ENCODE results near the gene NUDT12.

Gene NUDT12

GRCh38 chr5:103582364-103582763 is 19.8 kb upstream of the NUDT12 start:
- no peaks in the 10 kb centered on the region for H3K27me3 ChIP-seq (ENCODE audit: insufficient read depth, low read length)
- WGBS = 75% methylated on average over 2 of the region's 2 CpGs
- no peak overlapping the region for H3K27ac ChIP-seq (ENCODE audit: low read depth, low read length)

GRCh38 chr5:103573411-103573810 is 10.8 kb upstream of the NUDT12 start:
- H3K36me3 ChIP-seq (ENCODE audit: insufficient read depth, low read length) = no peaks in the 10 kb centered on the region
- H3K9ac ChIP-seq (ENCODE audit: low read depth, low read length) = no peak overlapping the region
- H3K4me3 ChIP-seq (ENCODE audit: low read length) = no peak overlapping the region
- peak overlapping the region; percentile 47; the same call in 1 of the 2 replicates for H3K27ac ChIP-seq (ENCODE audit: low read depth, low read length)
- H3K4me1 ChIP-seq (ENCODE audit: insufficient read depth, low read length) = peaks cover 11% of the 10 kb centered on the region
- H3K27me3 ChIP-seq (ENCODE audit: insufficient read depth, low read length) = no peaks in the 10 kb centered on the region
- WGBS = 54% methylated on average over 3 of the region's 3 CpGs
- no peaks in the 10 kb centered on the region for H3K9me3 ChIP-seq (ENCODE audit: insufficient read depth, low read depth, low read length)

More at GRCh38 chr5:103582364-103582763, 19.8 kb upstream of the NUDT12 start:
- Histone ChIP-seq H3K4me3 (ENCODE audit: low read length) (no peak overlapping the region), H3K4me1 (ENCODE audit: insufficient read depth, low read length) (no peaks in the 10 kb centered on the region; the same call in 1 of the 2 replicates), H3K9ac (ENCODE audit: low read depth, low read length) (no peak overlapping the region), H3K9me3 (ENCODE audit: insufficient read depth, low read depth, low read length) (no peaks in the 10 kb centered on the region), H3K36me3 (ENCODE audit: insufficient read depth, low read length) (no peaks in the 10 kb centered on the region)

DNA sequence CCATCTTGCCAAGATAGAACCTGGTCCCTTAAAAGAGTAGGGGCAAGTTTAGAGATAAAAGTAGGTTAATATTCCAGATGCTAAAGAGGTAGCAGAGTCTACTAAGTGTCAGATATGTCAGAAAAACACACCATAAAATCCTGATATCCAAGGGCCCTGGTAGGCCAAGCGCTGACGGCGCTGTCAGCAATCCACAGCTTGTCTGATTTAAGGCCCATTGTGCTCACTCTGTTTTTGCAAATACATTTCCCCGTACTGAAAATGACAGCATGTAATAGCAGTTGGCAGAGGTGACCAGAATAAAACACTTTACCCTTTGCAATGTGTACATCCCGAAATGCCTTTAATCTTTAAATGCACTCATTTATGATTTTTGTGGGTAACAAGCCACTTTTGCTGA is 9.9 kb upstream of the NUDT12 start:
- no peak overlapping the region for H3K4me3 ChIP-seq (ENCODE audit: low read length)
- no peak overlapping the region for H3K27ac ChIP-seq (ENCODE audit: low read depth, low read length)
- no peaks in the 10 kb centered on the region for H3K9me3 ChIP-seq (ENCODE audit: insufficient read depth, low read depth, low read length)
- peaks cover 11% of the 10 kb centered on the region for H3K4me1 ChIP-seq (ENCODE audit: insufficient read depth, low read length)
- no peaks in the 10 kb centered on the region for H3K36me3 ChIP-seq (ENCODE audit: insufficient read depth, low read length)
- 97% methylated on average over 4 of the region's 5 CpGs for WGBS
- no peak overlapping the region for H3K9ac ChIP-seq (ENCODE audit: low read depth, low read length)
- no peaks in the 10 kb centered on the region for H3K27me3 ChIP-seq (ENCODE audit: insufficient read depth, low read length)

DNA sequence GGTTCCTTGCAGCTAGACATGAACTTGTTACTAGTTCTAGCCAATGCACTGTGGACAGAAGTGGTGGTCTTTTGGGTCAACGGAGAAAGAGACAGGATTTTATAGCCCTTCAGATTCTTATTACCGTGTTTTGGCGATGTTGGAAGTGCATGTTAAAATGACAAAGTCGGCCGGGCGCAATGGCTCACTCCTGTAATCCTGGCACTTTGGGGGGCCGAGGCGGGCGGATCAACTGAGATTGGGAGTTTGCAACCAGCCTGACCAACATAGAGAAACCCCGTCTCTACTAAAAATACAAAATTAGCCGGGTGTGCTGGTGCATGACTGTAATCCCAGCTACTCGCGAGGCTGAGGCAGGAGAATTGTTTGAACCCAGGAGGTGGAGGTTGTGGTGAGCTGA is 9.1 kb upstream of the NUDT12 start:
- Histone ChIP-seq H3K9ac (ENCODE audit: low read depth, low read length) (no peak overlapping the region), H3K4me1 (ENCODE audit: insufficient read depth, low read length) (peaks cover 11% of the 10 kb centered on the region), H3K27ac (ENCODE audit: low read depth, low read length) (no peak overlapping the region), H3K4me3 (ENCODE audit: low read length) (no peak overlapping the region), H3K27me3 (ENCODE audit: insufficient read depth, low read length) (no peaks in the 10 kb centered on the region), H3K36me3 (ENCODE audit: insufficient read depth, low read length) (no peaks in the 10 kb centered on the region), H3K9me3 (ENCODE audit: insufficient read depth, low read depth, low read length) (no peaks in the 10 kb centered on the region)
- WGBS = 96% methylated on average over 13 of the region's 13 CpGs

DNA sequence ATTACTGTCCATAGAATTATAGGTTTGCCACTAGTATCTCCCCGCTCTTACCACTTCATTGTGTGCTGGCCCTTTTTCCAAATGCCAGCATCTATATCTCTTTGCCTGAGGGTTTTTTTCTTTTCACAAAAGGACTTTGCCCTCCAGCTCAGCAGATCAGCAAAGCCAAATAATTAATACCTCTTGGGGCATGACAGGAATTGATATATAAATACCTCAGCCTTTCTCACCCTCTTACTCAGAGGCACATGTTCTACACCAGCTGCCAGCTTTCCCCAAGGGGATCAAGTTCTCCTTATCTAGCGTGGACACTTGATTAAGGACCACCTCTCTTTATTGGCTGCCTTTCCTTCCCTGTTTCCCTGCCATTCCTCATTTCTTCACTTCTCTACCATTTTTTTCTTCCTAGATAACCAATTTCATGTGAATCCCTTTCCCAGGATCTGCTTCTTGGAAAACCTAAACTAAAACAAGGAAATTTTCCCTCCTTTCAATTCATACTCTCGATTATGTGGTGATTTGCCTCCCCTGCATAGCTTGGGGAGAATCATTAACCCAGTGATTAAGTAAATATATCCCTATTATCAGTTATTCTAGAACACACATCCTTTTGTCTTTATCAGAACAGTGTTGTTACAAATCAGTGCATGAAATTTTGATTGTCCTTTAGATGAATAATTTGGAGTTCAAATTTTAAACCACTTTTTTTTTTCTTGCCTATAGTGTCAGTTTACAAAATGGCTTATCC is 6.9 kb upstream of the NUDT12 start:
- Histone ChIP-seq H3K27ac (ENCODE audit: low read depth, low read length) (no peak overlapping the region), H3K9ac (ENCODE audit: low read depth, low read length) (no peak overlapping the region), H3K36me3 (ENCODE audit: insufficient read depth, low read length) (no peaks in the 10 kb centered on the region), H3K9me3 (ENCODE audit: insufficient read depth, low read depth, low read length) (no peaks in the 10 kb centered on the region), H3K4me3 (ENCODE audit: low read length) (no peak overlapping the region), H3K27me3 (ENCODE audit: insufficient read depth, low read length) (no peaks in the 10 kb centered on the region), H3K4me1 (ENCODE audit: insufficient read depth, low read length) (peaks cover 11% of the 10 kb centered on the region)
- WGBS = 96% methylated on average over 2 of the region's 3 CpGs

GRCh38 chr5:103565719-103566118 is 3.1 kb upstream of the NUDT12 start:
- no peak overlapping the region for H3K27ac ChIP-seq (ENCODE audit: low read depth, low read length)
- peaks cover 3% of the 10 kb centered on the region; the same call in 1 of the 2 replicates for H3K4me1 ChIP-seq (ENCODE audit: insufficient read depth, low read length)
- H3K27me3 ChIP-seq (ENCODE audit: insufficient read depth, low read length) = no peaks in the 10 kb centered on the region
- WGBS = 95% methylated on average over 4 of the region's 4 CpGs
- H3K9me3 ChIP-seq (ENCODE audit: insufficient read depth, low read depth, low read length) = no peaks in the 10 kb centered on the region
- no peak overlapping the region for H3K9ac ChIP-seq (ENCODE audit: low read depth, low read length)
- no peak overlapping the region for H3K4me3 ChIP-seq (ENCODE audit: low read length)
- H3K36me3 ChIP-seq (ENCODE audit: insufficient read depth, low read length) = no peaks in the 10 kb centered on the region

DNA sequence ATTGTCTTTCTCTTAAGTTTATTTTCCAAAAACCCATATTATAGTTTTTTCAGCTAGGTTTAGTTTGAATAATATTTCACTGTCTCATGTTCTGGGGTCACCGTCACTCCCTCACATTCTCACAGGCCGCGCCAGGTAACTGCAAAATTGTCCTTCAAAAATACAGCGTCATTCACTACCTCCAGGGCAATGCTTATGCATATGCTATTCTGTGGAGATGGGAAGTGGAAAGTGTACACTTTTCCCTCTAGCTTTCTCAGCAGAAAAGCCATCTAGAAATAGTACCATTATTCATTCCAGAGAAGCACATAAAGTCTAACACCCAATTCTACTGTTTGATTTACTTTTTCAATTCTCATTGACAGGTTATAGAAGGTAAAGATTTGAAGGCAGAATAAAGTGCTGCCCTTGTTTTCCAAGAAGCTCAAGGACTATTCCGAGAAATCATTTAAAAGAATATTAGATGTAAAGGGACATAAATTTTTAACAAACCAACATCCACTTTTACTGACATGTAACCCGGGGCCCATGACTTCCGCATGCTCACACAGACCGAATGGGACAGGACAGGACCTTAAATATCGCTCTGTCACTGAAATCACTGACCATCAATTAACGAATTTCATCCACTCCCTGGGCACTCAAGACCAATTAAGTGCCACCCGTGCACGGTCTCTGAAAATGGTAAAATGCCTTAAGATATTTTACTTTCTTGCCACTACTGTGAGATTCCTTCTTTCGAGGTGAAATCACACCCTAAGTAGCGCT is 720 bp downstream of the NUDT12 start:
- Histone ChIP-seq H3K36me3 (ENCODE audit: insufficient read depth, low read length) (no peaks in the 10 kb centered on the region), H3K4me3 (ENCODE audit: low read length) (peak overlapping the region; percentile 90), H3K4me1 (ENCODE audit: insufficient read depth, low read length) (peaks cover 3% of the 10 kb centered on the region; the same call in 1 of the 2 replicates), H3K9me3 (ENCODE audit: insufficient read depth, low read depth, low read length) (no peaks in the 10 kb centered on the region), H3K9ac (ENCODE audit: low read depth, low read length) (peak overlapping the region; percentile 88), H3K27me3 (ENCODE audit: insufficient read depth, low read length) (no peaks in the 10 kb centered on the region), H3K27ac (ENCODE audit: low read depth, low read length) (peak overlapping the region; percentile 83)
- WGBS = 67% methylated on average over 14 of the region's 14 CpGs

GRCh38 chr5:103560826-103561225 is 1.8 kb downstream of the NUDT12 start:
- H3K4me3 ChIP-seq (ENCODE audit: low read length) = no peak overlapping the region
- WGBS = 100% methylated on average over 1 of the region's 3 CpGs
- H3K36me3 ChIP-seq (ENCODE audit: insufficient read depth, low read length) = peaks cover under 1% of the 10 kb centered on the region; the same call in 1 of the 2 replicates
- no peaks in the 10 kb centered on the region for H3K9me3 ChIP-seq (ENCODE audit: insufficient read depth, low read depth, low read length)
- H3K27ac ChIP-seq (ENCODE audit: low read depth, low read length) = no peak overlapping the region
- H3K4me1 ChIP-seq (ENCODE audit: insufficient read depth, low read length) = peaks cover 3% of the 10 kb centered on the region; the same call in 1 of the 2 replicates
- no peaks in the 10 kb centered on the region for H3K27me3 ChIP-seq (ENCODE audit: insufficient read depth, low read length)
- H3K9ac ChIP-seq (ENCODE audit: low read depth, low read length) = no peak overlapping the region

DNA sequence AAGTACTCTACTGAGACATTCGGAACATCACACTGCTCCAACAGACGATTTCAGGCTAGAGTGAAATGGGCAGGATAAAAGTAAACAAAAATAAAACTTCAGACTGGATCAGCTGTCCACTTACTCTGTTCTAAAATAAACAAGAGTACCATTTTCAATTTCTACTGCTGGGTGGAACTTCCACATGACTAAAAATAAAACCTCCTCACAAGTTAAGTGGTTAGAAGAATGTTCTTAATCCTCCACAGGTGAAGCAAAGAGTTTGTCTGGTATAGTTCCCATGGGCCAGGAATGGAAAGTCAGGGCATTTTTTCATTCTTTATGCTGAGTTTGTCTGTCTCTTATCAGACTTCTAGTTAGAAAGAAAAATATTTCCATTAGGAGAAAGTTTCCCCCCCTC is 15.7 kb downstream of the NUDT12 start:
- H3K27ac ChIP-seq (ENCODE audit: low read depth, low read length) = no peak overlapping the region
- H3K4me1 ChIP-seq (ENCODE audit: insufficient read depth, low read length) = no peaks in the 10 kb centered on the region
- H3K36me3 ChIP-seq (ENCODE audit: insufficient read depth, low read length) = peaks cover 15% of the 10 kb centered on the region
- WGBS = 96% methylated on average over 2 of the region's 2 CpGs
- H3K4me3 ChIP-seq (ENCODE audit: low read length) = no peak overlapping the region
- no peak overlapping the region for H3K9ac ChIP-seq (ENCODE audit: low read depth, low read length)
- no peaks in the 10 kb centered on the region for H3K27me3 ChIP-seq (ENCODE audit: insufficient read depth, low read length)
- H3K9me3 ChIP-seq (ENCODE audit: insufficient read depth, low read depth, low read length) = no peaks in the 10 kb centered on the region

DNA sequence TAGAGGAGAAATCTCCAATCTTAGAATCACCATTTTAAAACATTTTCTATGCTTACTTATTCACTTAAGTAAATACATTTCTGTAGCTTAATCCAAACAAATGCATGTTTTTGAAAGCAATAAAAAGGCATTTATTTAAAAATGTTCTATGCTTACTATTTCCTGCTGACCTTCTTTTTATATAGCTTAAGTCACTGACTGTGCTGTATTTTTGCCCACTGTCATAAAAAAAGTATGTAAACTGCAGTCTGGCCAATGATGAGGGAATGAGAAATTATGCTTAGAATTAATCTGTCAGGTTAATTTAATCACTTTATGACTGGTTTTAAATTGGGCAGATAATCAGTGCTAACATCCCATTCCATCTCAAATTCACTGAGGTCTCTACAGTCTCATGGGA is 20.1 kb downstream of the NUDT12 start:
- no peaks in the 10 kb centered on the region for H3K36me3 ChIP-seq (ENCODE audit: insufficient read depth, low read length)
- no peak overlapping the region for H3K4me3 ChIP-seq (ENCODE audit: low read length)
- no peaks in the 10 kb centered on the region for H3K27me3 ChIP-seq (ENCODE audit: insufficient read depth, low read length)
- no peak overlapping the region for H3K9ac ChIP-seq (ENCODE audit: low read depth, low read length)
- H3K27ac ChIP-seq (ENCODE audit: low read depth, low read length) = no peak overlapping the region
- H3K4me1 ChIP-seq (ENCODE audit: insufficient read depth, low read length) = no peaks in the 10 kb centered on the region
- no peaks in the 10 kb centered on the region for H3K9me3 ChIP-seq (ENCODE audit: insufficient read depth, low read depth, low read length)

GRCh38 chr5:103541569-103541968 is 21.0 kb downstream of the NUDT12 start:
- WGBS = 100% methylated on average over 3 of the region's 3 CpGs

More at GRCh38 chr5:103541569-103541968, 21.0 kb downstream of the NUDT12 start:
- Histone ChIP-seq H3K36me3 (ENCODE audit: insufficient read depth, low read length) (no peaks in the 10 kb centered on the region), H3K27me3 (ENCODE audit: insufficient read depth, low read length) (no peaks in the 10 kb centered on the region), H3K9me3 (ENCODE audit: insufficient read depth, low read depth, low read length) (no peaks in the 10 kb centered on the region), H3K27ac (ENCODE audit: low read depth, low read length) (no peak overlapping the region), H3K4me1 (ENCODE audit: insufficient read depth, low read length) (no peaks in the 10 kb centered on the region), H3K9ac (ENCODE audit: low read depth, low read length) (no peak overlapping the region), H3K4me3 (ENCODE audit: low read length) (no peak overlapping the region)
